Measurements from ENCODE around the gene PTGS2.
"Not testable (repeated sequence)": the region's sequence is repeated elsewhere in the genome, so short reads cannot be mapped to it uniquely, and the experiment has no call there.

Gene PTGS2

GRCh38 chr1:186654741-186655140 lies 25.5 kb downstream of the PTGS2 start:
- FAIRE-seq (no peak), DNase-seq (ENCODE audit: insufficient read length, low spot score) (no peak)
- TF ChIP-seq CTCF (IDR thresholded peaks at IDR 0.05; ENCODE audit: insufficient read depth, missing control alignments), result no peak

GRCh38 chr1:186653312-186653711 lies 26.9 kb downstream of the PTGS2 start:
- FAIRE-seq (no peak), DNase-seq (ENCODE audit: insufficient read length, low spot score) (no peak)
- TF ChIP-seq CTCF (IDR thresholded peaks at IDR 0.05; ENCODE audit: insufficient read depth, missing control alignments), result no peak

GRCh38 chr1:186648613-186649012 lies 31.6 kb downstream of the PTGS2 start:
- FAIRE-seq, result no peak
- TF ChIP-seq CTCF (IDR thresholded peaks at IDR 0.05; ENCODE audit: insufficient read depth, missing control alignments), result no peak

GRCh38 chr1:186647985-186648384 lies 32.2 kb downstream of the PTGS2 start:
- FAIRE-seq, result not testable (repeated sequence)

More at GRCh38 chr1:186648613-186649012, 31.6 kb downstream of the PTGS2 start:
- no peak for DNase-seq (ENCODE audit: insufficient read length, low spot score)

GRCh38 chr1:186643614-186644013 lies 36.6 kb downstream of the PTGS2 start:
- FAIRE-seq, result no peak
- no peak for DNase-seq (ENCODE audit: insufficient read length, low spot score)
- TF ChIP-seq CTCF (IDR thresholded peaks at IDR 0.05; ENCODE audit: insufficient read depth, missing control alignments), result no peak

More at GRCh38 chr1:186647985-186648384, 32.2 kb downstream of the PTGS2 start:
- not testable (repeated sequence) for DNase-seq (ENCODE audit: insufficient read length, low spot score)

- FAIRE-seq; DNase-seq (ENCODE audit: insufficient read length, low spot score): not testable (repeated sequence)
Measured at GRCh38 chr1:186637567-186637966, 42.7 kb downstream of the PTGS2 start.

GRCh38 chr1:186636786-186637185 lies 43.4 kb downstream of the PTGS2 start:
- DNase-seq (ENCODE audit: insufficient read length, low spot score), result no peak
- no peak for FAIRE-seq
- TF ChIP-seq CTCF (IDR thresholded peaks at IDR 0.05; ENCODE audit: insufficient read depth, missing control alignments), result no peak

- no peak for FAIRE-seq
- no peak for DNase-seq (ENCODE audit: insufficient read length, low spot score)
- no peak for TF ChIP-seq CTCF (IDR thresholded peaks at IDR 0.05; ENCODE audit: insufficient read depth, missing control alignments)
Measured at GRCh38 chr1:186634511-186634910, 45.7 kb downstream of the PTGS2 start.

Data from D721Med (cell line).